Measurements from ENCODE around the gene FYB1.

GRCh38 chr5:39203275-39203922 is 16.0 kb downstream of the FYB1 start:
- TF ChIP-seq CTCF (conservative IDR thresholded peaks at IDR 0.05; ENCODE audit: low read depth in 2 of 2) (no peak), EZH2phosphoT487 (IDR thresholded peaks at IDR 0.05; ENCODE audit: unreplicated experiment) (no peak), EZH2 (IDR thresholded peaks at IDR 0.05; ENCODE audit: low read depth, unreplicated experiment) (no peak), REST (IDR thresholded peaks at IDR 0.05; ENCODE audit: unreplicated experiment) (no peak), POLR2AphosphoS5 (IDR thresholded peaks at IDR 0.05; ENCODE audit: low read depth) (no peak), ETS1 (IDR thresholded peaks at IDR 0.05) (no peak), CREB1 (CRISPR knock-in tag; IDR thresholded peaks at IDR 0.05; ENCODE audit: low read depth) (no peak), ZNF331 (CRISPR knock-in tag; IDR thresholded peaks at IDR 0.05; ENCODE audit: low read depth) (no peak), ZNF114 (CRISPR knock-in tag; IDR thresholded peaks at IDR 0.05) (no peak), JUNB (IDR thresholded peaks at IDR 0.05; ENCODE audit: unreplicated experiment) (no peak)

Measured in GM23338 (cell line).